Uterus (tissue), 2 donors: ENCODE measurements around the gene ANXA6.

Source experiments
- POLR2A ChIP-seq, 2 donors: fragments of 450-650 bp; IDR thresholded peaks; one replicate each; pipeline ENCODE4 v1.6.1; 2016; ENCODE audit warnings: antibody characterized with exemption in 2 of 2, mild to moderate bottlenecking in 1 of 2, moderate library complexity in 1 of 2
- TF ChIP-seq, protein P1 (sequence below), 4 experiments: fragments of 200-600 bp in 2 of 4; fragments of 450-650 bp in 2 of 4; sonication (generic) in 2 of 4; IDR thresholded peaks; one replicate each; pipeline ENCODE4 v1.5.1; 2016 to 2019; ENCODE audit warnings: antibody characterized with exemption in 4 of 4, mild to moderate bottlenecking in 2 of 4, moderate library complexity in 1 of 4

GRCh38 chr5:151204051-151204450 lies 46.5 kb upstream of the ANXA6 start:
- TF ChIP-seq, protein P1, sequence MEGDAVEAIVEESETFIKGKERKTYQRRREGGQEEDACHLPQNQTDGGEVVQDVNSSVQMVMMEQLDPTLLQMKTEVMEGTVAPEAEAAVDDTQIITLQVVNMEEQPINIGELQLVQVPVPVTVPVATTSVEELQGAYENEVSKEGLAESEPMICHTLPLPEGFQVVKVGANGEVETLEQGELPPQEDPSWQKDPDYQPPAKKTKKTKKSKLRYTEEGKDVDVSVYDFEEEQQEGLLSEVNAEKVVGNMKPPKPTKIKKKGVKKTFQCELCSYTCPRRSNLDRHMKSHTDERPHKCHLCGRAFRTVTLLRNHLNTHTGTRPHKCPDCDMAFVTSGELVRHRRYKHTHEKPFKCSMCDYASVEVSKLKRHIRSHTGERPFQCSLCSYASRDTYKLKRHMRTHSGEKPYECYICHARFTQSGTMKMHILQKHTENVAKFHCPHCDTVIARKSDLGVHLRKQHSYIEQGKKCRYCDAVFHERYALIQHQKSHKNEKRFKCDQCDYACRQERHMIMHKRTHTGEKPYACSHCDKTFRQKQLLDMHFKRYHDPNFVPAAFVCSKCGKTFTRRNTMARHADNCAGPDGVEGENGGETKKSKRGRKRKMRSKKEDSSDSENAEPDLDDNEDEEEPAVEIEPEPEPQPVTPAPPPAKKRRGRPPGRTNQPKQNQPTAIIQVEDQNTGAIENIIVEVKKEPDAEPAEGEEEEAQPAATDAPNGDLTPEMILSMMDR (IDR thresholded peaks at IDR 0.05), result no peak
- TF ChIP-seq POLR2A (IDR thresholded peaks at IDR 0.05), result no peak
